GM23338 (cell line): Measurements from ENCODE around the gene TMEM217. TPM values are rescaled to one million over a fixed set of nuclear protein-coding genes. Genes with fewer than 3 reads are reported as not detected.

Experiments
- ATAC-seq: fragments of 200-7000 bp; cut with Tn5 transposase; 3 replicates; pipeline ENCODE4 v1.9.1; 2020
- DNase-seq: peaks from one replicate; pipeline ENCODE4 v3.0.0-alpha.2; 2015; ENCODE audit warnings: low spot score
- H2AFZ ChIP-seq: fragments of 200-600 bp; sonication (generic); 2 replicates; pipeline ENCODE4 v1.8.0; 2016; ENCODE audit warnings: antibody characterized with exemption, mild to moderate bottlenecking, moderate library complexity
- H3F3A ChIP-seq: fragments of 200-600 bp; sonication (generic); replicated peaks from 2 replicates; pipeline ENCODE4 v1.8.0; 2017; ENCODE audit warnings: antibody characterized with exemption, mixed run types, low read depth
- H3K27ac ChIP-seq: fragments of 200-600 bp; sonication (generic); 2 replicates; pipeline ENCODE4 v1.6.1; 2016; ENCODE audit warnings: low read depth
- H3K27me3 ChIP-seq: fragments of 200-600 bp; sonication (generic); 2 replicates; pipeline ENCODE4 v1.8.0; 2016; ENCODE audit warnings: mild to moderate bottlenecking, mixed run types, moderate library complexity; ENCODE audit not compliant: insufficient read depth
- H3K36me3 ChIP-seq: fragments of 200-600 bp; sonication (generic); 2 replicates; pipeline ENCODE4 v1.8.0; 2016; ENCODE audit warnings: mild to moderate bottlenecking; ENCODE audit not compliant: insufficient read depth
- H3K4me1 ChIP-seq: fragments of 200-600 bp; sonication (generic); 2 replicates; pipeline ENCODE4 v1.8.0; 2016; ENCODE audit warnings: mild to moderate bottlenecking, moderate library complexity; ENCODE audit not compliant: insufficient read depth
- H3K4me2 ChIP-seq: fragments of 200-600 bp; sonication (generic); 2 replicates; pipeline ENCODE4 v1.7.1; 2017; ENCODE audit warnings: mixed run types
- H3K4me3 ChIP-seq: fragments of 200-600 bp; sonication (generic); 2 replicates; pipeline ENCODE4 v1.6.1; 2016; ENCODE audit warnings: mixed run types
- H3K79me2 ChIP-seq: fragments of 200-600 bp; sonication (generic); replicated peaks from 2 replicates; pipeline ENCODE4 v1.8.0; 2017; ENCODE audit warnings: mild to moderate bottlenecking; ENCODE audit not compliant: insufficient read depth
- H3K9me2 ChIP-seq: fragments of 200-600 bp; sonication (generic); 2 replicates; pipeline ENCODE4 v1.8.0; 2017; ENCODE audit not compliant: insufficient read depth
- H4K20me1 ChIP-seq: fragments of 200-600 bp; sonication (generic); replicated peaks from 2 replicates; pipeline ENCODE4 v1.8.0; 2017; ENCODE audit warnings: mild to moderate bottlenecking; ENCODE audit not compliant: insufficient read depth
- H3K27ac Mint-ChIP-seq: 2 replicates; pipeline ENCODE4 v1.8.0; 2020; ENCODE audit warnings: inconsistent platforms, mild to moderate bottlenecking, moderate library complexity, mixed read lengths
- H3K27me3 Mint-ChIP-seq: 3 replicates; pipeline ENCODE4 v1.8.0; 2022; ENCODE audit warnings: low read depth, mild to moderate bottlenecking, moderate library complexity, mixed read lengths, inconsistent platforms; ENCODE audit not compliant: insufficient read depth, poor library complexity
- H3K36me3 Mint-ChIP-seq: 3 replicates; pipeline ENCODE4 v1.8.0; 2021; ENCODE audit warnings: low read depth, mild to moderate bottlenecking, inconsistent platforms, moderate library complexity, mixed read lengths
- H3K4me1 Mint-ChIP-seq: 3 replicates; pipeline ENCODE4 v1.8.0; 2020; ENCODE audit warnings: mild to moderate bottlenecking, inconsistent platforms, mixed read lengths
- H3K4me3 Mint-ChIP-seq: 3 replicates; pipeline ENCODE4 v1.8.0; 2021; ENCODE audit warnings: moderate library complexity, mild to moderate bottlenecking, inconsistent platforms, mixed read lengths
- H3K9me3 Mint-ChIP-seq: 3 replicates; pipeline ENCODE4 v1.8.0; 2020; ENCODE audit warnings: moderate library complexity, mild to moderate bottlenecking, inconsistent platforms, mixed read lengths
- CTCF ChIP-seq, 2 experiments: fragments of 200-600 bp in 1 of 2; sonication (generic) in 1 of 2; conservative IDR thresholded peaks; 2 replicates each; pipeline versions ENCODE4 v1.5.1 to v1.6.1; 2016 to 2017; ENCODE audit warnings: antibody characterized with exemption in 2 of 2, low read depth in 2 of 2, mild to moderate bottlenecking in 2 of 2, moderate library complexity in 1 of 2
- ETS1 ChIP-seq: IDR thresholded peaks from 2 replicates; pipeline ENCODE4 v1.6.1; 2016; ENCODE audit warnings: antibody characterized with exemption
- EZH2 ChIP-seq: fragments of 200-600 bp; sonication (generic); IDR thresholded peaks from one replicate; pipeline ENCODE4 v1.8.0; 2017; ENCODE audit warnings: antibody characterized with exemption, mild to moderate bottlenecking, low read depth; ENCODE audit not compliant: unreplicated experiment
- EZH2phosphoT487 ChIP-seq: fragments of 200-600 bp; sonication (generic); IDR thresholded peaks from one replicate; pipeline ENCODE4 v1.8.1; 2018; ENCODE audit warnings: antibody characterized with exemption; ENCODE audit not compliant: unreplicated experiment
- JUNB ChIP-seq: IDR thresholded peaks from one replicate; pipeline ENCODE4 v1.6.1; 2016; ENCODE audit warnings: antibody characterized with exemption; ENCODE audit not compliant: unreplicated experiment
- NANOG ChIP-seq: IDR thresholded peaks from 2 replicates; pipeline ENCODE4 v1.6.1; 2016; ENCODE audit warnings: antibody characterized with exemption, borderline replicate concordance
- POLR2AphosphoS5 ChIP-seq: IDR thresholded peaks from 2 replicates; pipeline ENCODE4 v1.6.1; 2016; ENCODE audit warnings: antibody characterized with exemption, low read depth
- STAT1 ChIP-seq: IDR thresholded peaks from one replicate; pipeline ENCODE4 v1.6.1; 2016; ENCODE audit warnings: antibody characterized with exemption; ENCODE audit not compliant: unreplicated experiment
- ZNF331 ChIP-seq: fragments of 250-450 bp; sonication (Bioruptor Pico); IDR thresholded peaks from 2 replicates; pipeline ENCODE4 v1.5.0; 2020; ENCODE audit warnings: low read depth, mild to moderate bottlenecking, moderate library complexity
- ZNF462 ChIP-seq: fragments of 250-450 bp; sonication (Bioruptor Pico); IDR thresholded peaks from 2 replicates; pipeline ENCODE4 v1.5.0; 2020; ENCODE audit warnings: mild to moderate bottlenecking, moderate library complexity
- polyA plus RNA-seq: library from polyadenylated mRNA; unstranded; fragments of >200 nt; fragmentation: Nextera tagmentation; extraction: Ambion mirVana; gene quantifications from 2 replicates; pipeline ENCODE4 v1.2.1, GENCODE V29; 2016
- total RNA-seq: library from RNA; depleted of rRNA; stranded (reverse); fragments of >200 nt; shearing (Covaris generic); gene quantifications from 2 replicates; pipeline ENCODE4 v1.2.3, GENCODE V29; 2014

The TMEM217 gene
- total and polyA plus RNA-seq, 2 experiments from 2014 or later = 1.3 TPM; not detected in 1

- H3K79me2 ChIP-seq = peaks cover 41% of the 10 kb centered on the region
- Mint-ChIP-seq H3K27ac (no peak overlapping the region), H3K4me3 (no peak overlapping the region), H3K4me1 (peaks cover 4% of the 10 kb centered on the region; the same call in 2 of the 3 replicates), H3K9me3 (no peaks in the 10 kb centered on the region), H3K36me3 (peaks cover 17% of the 10 kb centered on the region; the same call in 2 of the 3 replicates), H3K27me3 (no peaks in the 10 kb centered on the region)
- H3F3A ChIP-seq = no peaks in the 10 kb centered on the region
- no peak overlapping the region for H3K4me3 ChIP-seq
- no peaks in the 10 kb centered on the region for H3K27me3 ChIP-seq
- ATAC-seq (no peak), DNase-seq (no peak)
- no peak overlapping the region for H2AFZ ChIP-seq
- no peak overlapping the region for H3K4me2 ChIP-seq
- no peaks in the 10 kb centered on the region for H3K9me2 ChIP-seq
- no peak for TF ChIP-seq ZNF331 (CRISPR knock-in tag)
- TF ChIP-seq CTCF (conservative IDR thresholded peaks at IDR 0.05; ENCODE audit: low read depth in 2 of 2) = no peak
- no peak for TF ChIP-seq EZH2phosphoT487
- TF ChIP-seq EZH2 = no peak
- no peak for TF ChIP-seq JUNB
- TF ChIP-seq POLR2AphosphoS5 = no peak
- no peak for TF ChIP-seq NANOG
- TF ChIP-seq ZNF462 (CRISPR knock-in tag) = no peak
- no peak for TF ChIP-seq ETS1
- TF ChIP-seq STAT1 = no peak
- peaks cover 7% of the 10 kb centered on the region; the same call in 1 of the 2 replicates for H4K20me1 ChIP-seq
- H3K4me1 ChIP-seq = no peaks in the 10 kb centered on the region
- H3K27ac ChIP-seq = no peak overlapping the region
- H3K36me3 ChIP-seq = peaks cover 11% of the 10 kb centered on the region; the same call in 1 of the 2 replicates
These were observed 19.1 kb upstream of the TMEM217 start for GRCh38 chr6:37277001-37277409.
